ENCODE measurements around the gene C2orf69. TPM values are rescaled to one million over a fixed set of nuclear protein-coding genes. Genes with fewer than 3 reads are reported as not detected.

Gene C2orf69
- polyA plus RNA-seq, 1 donor from 2014 or later = 13.6 TPM

DNA sequence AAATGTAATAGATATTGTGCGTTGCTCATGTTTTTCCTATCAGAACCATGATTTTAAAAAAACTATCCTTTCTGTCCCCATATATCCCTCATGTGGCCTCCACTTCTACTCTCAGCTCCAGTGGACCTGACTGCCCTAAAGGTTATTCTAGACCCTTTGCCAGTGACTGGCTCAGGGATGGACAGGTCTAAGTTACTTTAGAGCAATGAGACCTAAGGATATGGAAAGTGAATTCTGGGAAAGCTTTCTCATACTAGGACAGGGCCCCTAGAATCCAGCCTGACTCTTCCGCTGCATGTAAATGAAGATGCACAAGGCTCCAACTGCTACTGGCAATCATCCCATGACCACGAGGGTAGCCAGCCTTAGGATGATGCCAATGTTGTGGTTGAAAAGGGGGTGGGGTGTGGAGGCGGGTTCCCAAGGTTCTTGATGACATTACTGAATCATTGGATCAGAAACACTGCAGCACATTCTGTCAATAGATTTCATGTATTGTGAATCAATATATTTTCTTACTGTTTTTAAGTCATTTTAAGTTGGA is 21.3 kb downstream of the C2orf69 start:
- Mint-ChIP-seq H3K27me3 (no peaks in the 10 kb centered on the region), H3K9me3 (no peaks in the 10 kb centered on the region), H3K36me3 (no peaks in the 10 kb centered on the region), H3K4me3 (no peak overlapping the region), H3K4me1 (peaks cover 0 to 4% (median 4%) of the 10 kb centered on the region in 3 donors), H3K27ac (peak overlapping the region in 2 of 3 donors; percentile 46 to 51)

GRCh38 chr2:199933466-199933865 is 22.4 kb downstream of the C2orf69 start:
- H3K36me3 Mint-ChIP-seq = no peaks in the 10 kb centered on the region
- no peak overlapping the region for H3K4me3 Mint-ChIP-seq
- H3K9me3 Mint-ChIP-seq = no peaks in the 10 kb centered on the region
- H3K27ac Mint-ChIP-seq = no peak overlapping the region
- no peaks in the 10 kb centered on the region for H3K27me3 Mint-ChIP-seq
- peaks cover 0 to 3% (median 2%) of the 10 kb centered on the region in 3 donors for H3K4me1 Mint-ChIP-seq

DNA sequence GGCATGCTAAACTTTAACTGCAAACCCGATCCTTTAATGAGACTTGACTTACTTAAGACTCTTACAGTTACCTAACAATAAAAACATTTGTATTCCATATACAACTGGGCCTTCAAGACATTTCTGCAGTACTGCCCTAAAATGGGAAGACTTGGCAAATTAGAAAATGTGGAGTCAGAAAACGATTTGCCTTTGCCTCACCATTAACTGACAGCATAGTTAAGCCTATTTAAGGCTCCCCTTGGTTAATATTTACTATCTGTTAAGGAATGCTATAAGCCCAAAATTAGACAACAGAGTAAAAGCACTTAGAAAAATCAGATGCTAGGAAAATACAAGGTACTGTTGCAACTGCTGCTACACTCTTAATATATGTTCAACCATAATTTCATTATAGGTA is 25.5 kb downstream of the C2orf69 start:
- Mint-ChIP-seq H3K4me3 (no peak overlapping the region), H3K27ac (no peak overlapping the region), H3K36me3 (peaks cover 2% of the 10 kb centered on the region)

GRCh38 chr2:199940373-199940772 is 29.3 kb downstream of the C2orf69 start:
- Mint-ChIP-seq H3K27me3 (no peaks in the 10 kb centered on the region), H3K36me3 (peaks cover 2% of the 10 kb centered on the region), H3K9me3 (no peaks in the 10 kb centered on the region), H3K4me3 (no peak overlapping the region), H3K27ac (no peak overlapping the region), H3K4me1 (peaks cover 3 to 10% (median 4%) of the 10 kb centered on the region in 3 donors)

More for the DNA sequence above, 25.5 kb downstream of the C2orf69 start:
- Mint-ChIP-seq H3K27me3 (no peaks in the 10 kb centered on the region), H3K9me3 (no peaks in the 10 kb centered on the region), H3K4me1 (peaks cover 0 to 5% (median 1%) of the 10 kb centered on the region in 3 donors)

- peaks cover 2% of the 10 kb centered on the region for H3K36me3 Mint-ChIP-seq
- H3K27me3 Mint-ChIP-seq = no peaks in the 10 kb centered on the region
- no peak overlapping the region for H3K4me3 Mint-ChIP-seq
- H3K9me3 Mint-ChIP-seq = no peaks in the 10 kb centered on the region
- peaks cover 3 to 12% (median 4%) of the 10 kb centered on the region in 3 donors for H3K4me1 Mint-ChIP-seq
- H3K27ac Mint-ChIP-seq = no peak overlapping the region
Measured at GRCh38 chr2:199943373-199943772, 32.3 kb downstream of the C2orf69 start.

DNA sequence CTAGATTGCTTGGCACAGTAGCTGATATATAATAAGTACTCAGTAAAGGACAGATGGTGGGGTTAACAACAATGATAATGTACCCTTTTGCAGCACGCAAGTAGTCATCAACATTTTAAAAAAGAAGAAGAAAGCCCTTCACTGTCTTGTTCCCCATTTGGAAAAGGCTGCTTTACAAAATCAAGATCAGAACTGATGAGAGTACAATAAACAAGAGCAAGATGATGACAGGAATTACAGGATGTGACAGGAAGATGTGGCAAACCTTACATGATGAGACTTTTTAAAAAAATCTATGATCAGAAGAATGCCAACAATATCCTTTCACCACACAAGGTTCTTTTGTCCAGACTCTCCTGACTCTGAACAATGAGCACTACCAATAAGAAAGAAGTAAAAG is 35.1 kb downstream of the C2orf69 start:
- H3K27ac Mint-ChIP-seq = no peak overlapping the region
- H3K36me3 Mint-ChIP-seq = no peaks in the 10 kb centered on the region
- H3K9me3 Mint-ChIP-seq = no peaks in the 10 kb centered on the region
- H3K4me3 Mint-ChIP-seq = no peak overlapping the region
- peaks cover 3 to 10% (median 8%) of the 10 kb centered on the region in 3 donors for H3K4me1 Mint-ChIP-seq
- no peaks in the 10 kb centered on the region for H3K27me3 Mint-ChIP-seq

- Mint-ChIP-seq H3K36me3 (no peaks in the 10 kb centered on the region), H3K4me3 (no peak overlapping the region), H3K9me3 (no peaks in the 10 kb centered on the region), H3K27ac (no peak overlapping the region), H3K4me1 (peaks cover 5 to 10% (median 8%) of the 10 kb centered on the region in 3 donors), H3K27me3 (no peaks in the 10 kb centered on the region)
Measured at GRCh38 chr2:199946836-199947235, 35.7 kb downstream of the C2orf69 start.

DNA sequence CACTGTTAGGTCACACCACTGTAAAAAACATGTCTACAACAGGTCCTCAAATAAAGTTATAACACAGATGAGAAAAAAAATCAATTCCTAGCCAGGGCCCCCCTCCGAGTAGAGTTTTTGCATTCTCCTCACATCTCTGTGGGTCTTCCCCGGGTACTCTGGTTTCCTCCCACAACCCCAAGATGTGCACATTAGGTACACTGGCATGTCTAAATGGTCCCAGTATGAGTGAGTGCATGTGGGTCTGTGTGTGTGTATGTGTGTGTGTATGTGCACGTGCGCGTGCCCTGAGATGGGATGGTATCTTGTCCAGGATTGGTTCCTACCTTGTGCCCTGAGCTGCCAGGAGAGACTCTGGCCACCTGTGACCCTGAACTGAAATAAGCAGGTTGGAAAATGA is 39.3 kb downstream of the C2orf69 start:
- Mint-ChIP-seq H3K9me3 (no peaks in the 10 kb centered on the region), H3K4me1 (peaks cover 12 to 28% (median 19%) of the 10 kb centered on the region in 3 donors), H3K4me3 (peak overlapping the region in 1 of 4 donors; percentile 50), H3K27ac (no peak overlapping the region), H3K36me3 (no peaks in the 10 kb centered on the region), H3K27me3 (no peaks in the 10 kb centered on the region)

- H3K9me3 Mint-ChIP-seq = no peaks in the 10 kb centered on the region
Measured at GRCh38 chr2:199951023-199951422, 39.9 kb downstream of the C2orf69 start.

DNA sequence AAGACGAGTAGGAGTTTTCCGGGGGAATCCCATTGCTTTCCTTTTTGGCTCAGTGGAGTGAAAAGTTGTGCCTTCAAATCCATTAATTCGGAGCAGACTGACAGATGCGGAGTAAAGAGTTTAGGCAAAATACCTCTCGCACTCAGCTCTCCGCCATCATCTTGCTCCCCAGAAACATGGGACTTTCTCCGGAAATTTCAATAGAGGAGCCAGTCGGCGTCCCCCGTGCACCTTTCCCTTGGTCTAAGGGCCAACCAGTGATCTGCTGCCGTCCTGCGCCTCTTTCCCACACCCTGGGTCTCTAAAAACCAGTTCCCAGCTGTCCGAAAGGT is 43.9 kb downstream of the C2orf69 start:
- H3K36me3 Mint-ChIP-seq = no peaks in the 10 kb centered on the region
- H3K4me1 Mint-ChIP-seq = peaks cover 29 to 42% (median 32%) of the 10 kb centered on the region in 3 donors
- no peaks in the 10 kb centered on the region for H3K27me3 Mint-ChIP-seq
- H3K4me3 Mint-ChIP-seq = peak overlapping the region; percentile 97 to 100 (median 98)
- peak overlapping the region; percentile 87 to 93 (median 92) for H3K27ac Mint-ChIP-seq
- no peaks in the 10 kb centered on the region for H3K9me3 Mint-ChIP-seq

More at GRCh38 chr2:199951023-199951422, 39.9 kb downstream of the C2orf69 start:
- H3K27ac Mint-ChIP-seq = no peak overlapping the region
- peaks cover 12 to 34% (median 19%) of the 10 kb centered on the region in 3 donors for H3K4me1 Mint-ChIP-seq
- H3K36me3 Mint-ChIP-seq = no peaks in the 10 kb centered on the region
- H3K27me3 Mint-ChIP-seq = no peaks in the 10 kb centered on the region
- H3K4me3 Mint-ChIP-seq = no peak overlapping the region

DNA sequence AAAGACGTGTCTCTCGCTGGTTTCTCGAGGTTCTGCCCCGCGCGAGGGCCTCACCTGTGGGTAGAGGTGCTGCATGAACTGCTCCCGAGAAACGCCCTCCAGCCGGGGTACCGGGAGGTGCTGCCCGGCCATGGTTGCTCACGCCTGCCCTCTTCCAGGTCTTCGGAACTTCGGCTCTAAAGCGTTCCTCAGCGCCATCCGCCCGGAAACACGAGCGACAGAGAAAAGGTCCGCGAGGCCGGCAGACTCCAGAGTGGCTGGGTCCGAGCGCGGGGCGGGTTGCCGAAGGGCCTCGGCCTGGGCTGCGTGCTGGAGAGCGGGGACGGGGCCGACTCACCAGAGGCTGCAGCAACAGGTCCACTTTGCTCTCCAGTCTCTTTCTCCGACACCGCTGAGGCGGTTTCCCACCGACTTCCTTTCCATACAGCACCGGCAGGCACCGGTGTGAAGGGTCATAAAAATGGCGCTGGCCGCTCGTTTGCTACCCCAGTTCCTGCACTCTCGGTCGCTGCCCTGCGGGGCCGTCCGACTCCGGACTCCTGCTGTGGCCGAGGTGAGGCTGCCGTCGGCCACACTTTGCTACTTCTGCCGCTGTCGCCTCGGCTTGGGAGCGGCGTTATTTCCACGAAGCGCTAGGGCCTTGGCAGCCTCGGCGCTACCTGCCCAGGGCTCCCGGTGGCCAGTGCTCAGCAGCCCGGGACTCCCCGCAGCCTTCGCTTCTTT is 44.4 kb downstream of the C2orf69 start, which contains the start of the genes MAIP1 and TYW5:
TSS of gene MAIP1 (plus strand) at position 244 of the 723 bp plus-strand sequence. CDS start at position 461, 217 bp downstream.
TSS of gene TYW5 (minus strand) at position 153 of the 723 bp plus-strand sequence. CDS start at position 132, 21 bp downstream.
- H3K36me3 Mint-ChIP-seq = no peaks in the 10 kb centered on the region
- peak within 1 kb of the TSS; percentile 97 to 100 (median 98) for H3K4me3 Mint-ChIP-seq
- H3K27me3 Mint-ChIP-seq = no peaks in the 10 kb centered on the region
- H3K27ac Mint-ChIP-seq = peak within 1 kb of the TSS; percentile 87 to 93 (median 92)
- no peaks in the 10 kb centered on the region for H3K9me3 Mint-ChIP-seq
- H3K4me1 Mint-ChIP-seq = peaks cover 28 to 40% (median 31%) of the 10 kb centered on the region in 3 donors

DNA sequence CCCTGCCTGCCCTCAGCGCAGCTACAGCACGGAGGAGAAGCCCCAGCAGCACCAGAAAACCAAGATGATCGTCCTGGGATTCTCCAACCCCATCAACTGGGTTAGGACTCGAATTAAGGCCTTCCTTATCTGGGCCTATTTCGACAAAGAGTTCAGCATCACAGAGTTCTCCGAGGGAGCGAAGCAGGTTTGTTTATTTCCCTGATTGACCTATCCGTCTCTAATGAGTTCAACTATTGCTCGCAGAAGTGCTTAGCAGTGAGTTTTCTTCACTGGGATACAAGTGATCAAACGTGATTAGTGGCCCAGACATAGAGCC is 44.9 kb downstream of the C2orf69 start:
- H3K4me3 Mint-ChIP-seq = peak overlapping the region; percentile 97 to 100 (median 98)
- H3K9me3 Mint-ChIP-seq = no peaks in the 10 kb centered on the region
- H3K36me3 Mint-ChIP-seq = no peaks in the 10 kb centered on the region
- H3K27me3 Mint-ChIP-seq = no peaks in the 10 kb centered on the region
- peaks cover 27 to 38% (median 29%) of the 10 kb centered on the region in 3 donors for H3K4me1 Mint-ChIP-seq
- peak overlapping the region; percentile 87 to 93 (median 92) for H3K27ac Mint-ChIP-seq

DNA sequence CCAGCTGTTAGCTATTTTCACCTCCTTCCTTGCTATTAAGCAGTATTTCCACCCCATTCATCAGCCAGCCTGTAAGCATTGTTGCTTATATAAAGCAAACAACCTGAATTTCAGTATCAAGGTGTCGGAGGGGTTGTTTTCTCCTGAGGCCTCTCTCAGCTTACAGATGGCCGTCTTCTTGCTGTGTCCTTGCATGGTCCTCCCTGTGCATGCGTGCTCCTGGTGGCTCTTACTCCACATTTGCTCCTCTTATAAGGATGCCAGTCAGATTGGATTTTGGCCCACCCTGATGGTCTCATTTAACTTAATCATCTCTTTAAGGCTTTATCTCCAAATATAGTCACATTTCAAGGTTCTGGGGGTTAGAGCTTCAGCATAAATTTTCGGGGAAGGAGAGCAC is 46.9 kb downstream of the C2orf69 start:
- no peak overlapping the region for H3K27ac Mint-ChIP-seq
- H3K4me1 Mint-ChIP-seq = peaks cover 26 to 29% (median 29%) of the 10 kb centered on the region in 3 donors
- H3K27me3 Mint-ChIP-seq = no peaks in the 10 kb centered on the region
- peak overlapping the region in 2 of 4 donors; percentile 41 to 100 for H3K4me3 Mint-ChIP-seq
- H3K36me3 Mint-ChIP-seq = no peaks in the 10 kb centered on the region
- H3K9me3 Mint-ChIP-seq = no peaks in the 10 kb centered on the region

DNA sequence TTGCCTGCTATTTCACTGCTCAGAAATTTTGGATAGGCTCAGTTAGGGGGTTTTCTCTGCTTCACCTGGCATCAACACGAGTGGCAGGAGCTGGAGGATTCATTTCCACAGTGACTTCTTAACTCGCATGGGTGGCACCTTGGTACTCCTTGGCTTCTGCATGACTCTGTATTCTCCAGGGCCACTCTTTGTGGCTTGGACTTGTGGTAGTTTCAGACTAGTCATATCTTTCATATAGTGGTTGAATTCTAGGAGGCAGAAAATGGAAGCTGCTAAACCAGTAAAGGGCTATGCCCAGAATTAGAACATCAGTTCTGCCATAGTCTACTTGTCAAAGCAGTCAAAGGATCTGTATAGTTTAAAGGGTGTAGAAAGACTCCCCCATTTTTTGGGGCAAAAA is 51.1 kb downstream of the C2orf69 start:
- Mint-ChIP-seq H3K4me3 (no peak overlapping the region), H3K9me3 (no peaks in the 10 kb centered on the region), H3K4me1 (peaks cover 0 to 13% (median 4%) of the 10 kb centered on the region in 3 donors), H3K36me3 (no peaks in the 10 kb centered on the region), H3K27ac (peak overlapping the region in 1 of 3 donors; percentile 63), H3K27me3 (no peaks in the 10 kb centered on the region)

DNA sequence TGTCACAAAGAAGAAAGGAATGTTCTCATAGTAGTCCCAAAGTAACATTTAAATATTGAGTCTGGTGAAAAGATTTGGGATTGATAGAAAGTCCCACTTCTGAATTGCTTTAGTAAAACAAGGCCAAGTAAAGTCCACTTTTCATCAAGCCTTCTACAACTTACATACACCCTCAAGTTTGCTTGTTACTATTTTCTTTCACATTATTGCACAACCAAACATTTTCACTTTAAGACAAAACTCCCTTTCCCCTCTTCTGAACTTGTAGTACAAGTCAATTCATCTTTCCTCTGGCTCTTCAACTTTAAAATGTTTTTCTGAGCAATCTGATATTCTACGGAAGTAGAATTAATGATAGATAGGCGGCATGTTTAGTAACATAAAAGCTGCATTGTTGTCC is 55.3 kb downstream of the C2orf69 start:
- Mint-ChIP-seq H3K27ac (no peak overlapping the region), H3K9me3 (no peaks in the 10 kb centered on the region), H3K27me3 (no peaks in the 10 kb centered on the region), H3K36me3 (peaks cover 5% of the 10 kb centered on the region), H3K4me3 (no peak overlapping the region), H3K4me1 (no peaks in the 10 kb centered on the region)

- Mint-ChIP-seq H3K27me3 (no peaks in the 10 kb centered on the region), H3K27ac (no peak overlapping the region), H3K4me3 (no peak overlapping the region), H3K4me1 (no peaks in the 10 kb centered on the region), H3K36me3 (peaks cover 7% of the 10 kb centered on the region), H3K9me3 (no peaks in the 10 kb centered on the region)
Measured at GRCh38 chr2:199966976-199967375, 55.9 kb downstream of the C2orf69 start.

Data from IgD-negative memory B cell (primary cell).